Ishikawa (cell line): ENCODE measurements around the gene GYPC.

Source experiments
- CEBPB ChIP-seq: IDR thresholded peaks from 2 replicates; pipeline ENCODE4 v1.6.1; 2012
- FOXM1 ChIP-seq: IDR thresholded peaks from 2 replicates; pipeline ENCODE4 v1.6.1; 2012; ENCODE audit warnings: low read depth, borderline replicate concordance
- MAX ChIP-seq: IDR thresholded peaks from 2 replicates; pipeline ENCODE4 v1.6.1; 2012
- REST ChIP-seq: IDR thresholded peaks from 2 replicates; pipeline ENCODE4 v1.6.1; 2012; ENCODE audit warnings: low read depth, mild to moderate bottlenecking
- TCF12 ChIP-seq: IDR thresholded peaks from 2 replicates; pipeline ENCODE4 v1.6.1; 2012; ENCODE audit warnings: low read depth
- YY1 ChIP-seq: IDR thresholded peaks from 2 replicates; pipeline ENCODE4 v1.6.1; 2012; ENCODE audit warnings: low read depth

- TF ChIP-seq YY1 (no peak), CEBPB (no peak), MAX (no peak), FOXM1 (no peak), REST (no peak), TCF12 (no peak)
Observed at GRCh38 chr2:126665483-126665882, 9.5 kb downstream of the GYPC start.
